Activated CD8-positive, alpha-beta T cell treated with anti-CD3 and anti-CD28 coated beads for 36 hours (primary cell): ENCODE measurements around the gene CRISP3. TPM values are rescaled to one million over a fixed set of nuclear protein-coding genes. Genes with fewer than 3 reads are reported as not detected.

Experiments
- ATAC-seq: fragments of 200-7000 bp; cut with Tn5 transposase; one replicate; pipeline ENCODE4 v1.10.0; 2021; ENCODE audit warnings: mild to moderate bottlenecking, moderate library complexity
- CTCF ChIA-PET: fragments of 350-600 bp; sonication (Branson Sonifier 250); formaldehyde crosslinking; loops from one replicate; lab custom pipeline; 2021; ENCODE audit warnings: antibody characterized with exemption; lab: Charles Lee
- POLR2A ChIA-PET: fragments of 350-600 bp; sonication (Branson Sonifier 250); formaldehyde crosslinking; loops from one replicate; lab custom pipeline; 2021; ENCODE audit warnings: antibody characterized with exemption; lab: Charles Lee
- DNase-seq: peaks from one replicate; pipeline ENCODE4 v3.0.0-alpha.2; 2020
- H3K27ac Mint-ChIP-seq: one replicate; pipeline ENCODE4 v1.8.0; 2021; ENCODE audit warnings: mild to moderate bottlenecking, mixed read lengths
- H3K27me3 Mint-ChIP-seq: one replicate; pipeline ENCODE4 v1.8.0; 2021; ENCODE audit warnings: mixed read lengths
- H3K36me3 Mint-ChIP-seq: one replicate; pipeline ENCODE4 v1.8.0; 2021; ENCODE audit warnings: low read depth, mixed read lengths
- H3K4me1 Mint-ChIP-seq: one replicate; pipeline ENCODE4 v1.8.0; 2021; ENCODE audit warnings: low read depth, mixed read lengths
- H3K4me3 Mint-ChIP-seq: one replicate; pipeline ENCODE4 v1.8.0; 2021; ENCODE audit warnings: mild to moderate bottlenecking, moderate library complexity, mixed read lengths
- H3K9me3 Mint-ChIP-seq: one replicate; pipeline ENCODE4 v1.8.0; 2021; ENCODE audit warnings: mixed read lengths
- intact Hi-C: fragments of 100-400 bp; cut with micrococcal nuclease; formaldehyde crosslinking; loops from one replicate; pipeline ENCODE4 v1.10.0; 2022
- total RNA-seq, 2 experiments: library from RNA; stranded (reverse); gene quantifications; one replicate each; pipeline ENCODE4 v1.2.3, GENCODE V29; 2021
- TF ChIP-seq, protein P1 (sequence below): fragments of 200-600 bp; IDR thresholded peaks from one replicate; pipeline ENCODE4 v1.8.0; 2022; ENCODE audit warnings: antibody characterized with exemption, mild to moderate bottlenecking

CRISP3 gene
- total RNA-seq, 2 experiments from 2014 or later = not detected

DNA sequence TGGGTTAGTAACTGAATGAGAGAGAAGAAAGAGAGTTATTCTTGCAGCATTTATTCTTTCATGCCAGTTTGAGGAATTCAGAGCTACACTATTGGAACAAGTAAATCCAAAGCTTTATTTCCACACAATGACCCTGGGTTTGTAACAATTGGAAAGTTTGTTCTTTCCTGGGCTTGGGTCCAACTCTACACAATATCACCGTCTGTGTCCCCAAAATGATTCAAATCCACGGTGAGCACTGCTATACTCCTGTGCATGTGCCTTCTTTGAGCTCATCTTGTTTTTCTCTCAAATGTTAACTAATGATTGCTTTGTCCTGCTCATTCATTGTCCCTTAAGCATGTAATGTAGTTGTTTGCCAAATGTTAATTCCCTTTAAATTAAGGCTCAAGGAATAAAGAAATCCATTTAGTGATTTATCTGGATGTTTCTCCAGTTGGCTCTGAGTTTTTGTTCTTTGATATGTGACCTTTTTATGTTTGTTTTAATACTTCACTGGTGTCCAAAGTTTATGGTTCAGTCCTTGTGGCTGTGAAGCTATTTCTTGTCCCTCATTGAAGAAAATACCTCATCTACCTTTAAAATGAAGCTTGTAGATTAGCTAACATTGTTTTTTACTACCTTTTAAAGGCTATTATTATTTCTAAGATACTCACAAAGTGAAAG is 20.5 kb upstream of the CRISP3 start:
- ChIA-PET CTCF (no interaction called here), POLR2A (no interaction called here)
- Mint-ChIP-seq H3K36me3 (no peaks in the 10 kb centered on the region), H3K27ac (no peak overlapping the region), H3K4me3 (no peak overlapping the region), H3K4me1 (no peaks in the 10 kb centered on the region), H3K27me3 (no peaks in the 10 kb centered on the region), H3K9me3 (peaks cover 5% of the 10 kb centered on the region)
- DNase-seq (no peak), ATAC-seq (no peak)
- intact Hi-C loops = no loop called here
- TF ChIP-seq, protein P1, sequence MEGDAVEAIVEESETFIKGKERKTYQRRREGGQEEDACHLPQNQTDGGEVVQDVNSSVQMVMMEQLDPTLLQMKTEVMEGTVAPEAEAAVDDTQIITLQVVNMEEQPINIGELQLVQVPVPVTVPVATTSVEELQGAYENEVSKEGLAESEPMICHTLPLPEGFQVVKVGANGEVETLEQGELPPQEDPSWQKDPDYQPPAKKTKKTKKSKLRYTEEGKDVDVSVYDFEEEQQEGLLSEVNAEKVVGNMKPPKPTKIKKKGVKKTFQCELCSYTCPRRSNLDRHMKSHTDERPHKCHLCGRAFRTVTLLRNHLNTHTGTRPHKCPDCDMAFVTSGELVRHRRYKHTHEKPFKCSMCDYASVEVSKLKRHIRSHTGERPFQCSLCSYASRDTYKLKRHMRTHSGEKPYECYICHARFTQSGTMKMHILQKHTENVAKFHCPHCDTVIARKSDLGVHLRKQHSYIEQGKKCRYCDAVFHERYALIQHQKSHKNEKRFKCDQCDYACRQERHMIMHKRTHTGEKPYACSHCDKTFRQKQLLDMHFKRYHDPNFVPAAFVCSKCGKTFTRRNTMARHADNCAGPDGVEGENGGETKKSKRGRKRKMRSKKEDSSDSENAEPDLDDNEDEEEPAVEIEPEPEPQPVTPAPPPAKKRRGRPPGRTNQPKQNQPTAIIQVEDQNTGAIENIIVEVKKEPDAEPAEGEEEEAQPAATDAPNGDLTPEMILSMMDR = no peak

DNA sequence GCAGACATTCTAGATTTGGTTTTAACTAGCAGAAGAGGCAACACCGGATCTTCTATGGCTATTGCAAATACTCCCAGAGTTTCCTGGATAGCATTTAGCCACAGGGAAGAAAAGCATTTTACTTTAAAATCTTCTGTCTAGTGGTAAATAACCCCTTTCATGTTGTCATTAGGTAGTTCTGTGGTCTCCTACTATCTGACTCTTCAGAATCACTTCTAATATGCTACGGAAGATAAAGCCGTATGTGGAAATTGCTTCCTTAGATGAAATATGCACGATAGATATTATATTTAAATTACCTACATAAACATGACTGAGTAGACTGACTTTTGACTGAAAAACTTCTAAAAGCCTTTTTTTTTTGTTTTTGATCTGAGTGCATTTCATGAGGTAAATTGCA is 759 bp downstream of the CRISP3 start:
- Mint-ChIP-seq H3K4me1 (no peaks in the 10 kb centered on the region), H3K27ac (no peak overlapping the region), H3K4me3 (no peak overlapping the region), H3K27me3 (no peaks in the 10 kb centered on the region), H3K36me3 (no peaks in the 10 kb centered on the region), H3K9me3 (no peaks in the 10 kb centered on the region)
- ATAC-seq = no peak
- TF ChIP-seq, protein P1 = no peak
- no peak for DNase-seq
- intact Hi-C loops = no loop called here
- ChIA-PET CTCF (no interaction called here), POLR2A (no interaction called here)

DNA sequence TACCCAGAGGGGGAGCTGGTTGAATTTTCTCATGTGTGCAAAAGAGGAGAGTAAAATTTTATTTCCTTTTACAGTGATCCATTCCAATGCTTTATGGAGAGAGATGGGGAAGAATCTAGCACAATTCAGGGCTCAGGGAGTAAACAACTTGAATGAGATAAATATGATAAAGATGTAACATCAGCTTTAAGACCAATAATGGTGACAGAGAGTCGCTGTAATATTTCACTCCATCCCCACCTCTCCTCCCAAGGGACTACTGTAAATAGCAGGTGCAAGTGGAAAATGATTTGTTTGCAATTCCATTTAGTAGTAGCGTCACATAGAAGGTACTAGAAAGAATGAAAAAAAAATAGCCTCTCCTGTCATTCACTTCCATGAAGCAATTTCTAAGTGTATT is 4.8 kb downstream of the CRISP3 start:
- ChIA-PET CTCF (no interaction called here), POLR2A (no interaction called here)
- ATAC-seq = no peak
- H3K9me3 Mint-ChIP-seq = no peaks in the 10 kb centered on the region
- no peak overlapping the region for H3K27ac Mint-ChIP-seq
- H3K4me3 Mint-ChIP-seq = no peak overlapping the region
- no peaks in the 10 kb centered on the region for H3K27me3 Mint-ChIP-seq
- no peak for DNase-seq
- no peaks in the 10 kb centered on the region for H3K36me3 Mint-ChIP-seq
- TF ChIP-seq, protein P1 = no peak
- H3K4me1 Mint-ChIP-seq = no peaks in the 10 kb centered on the region
- intact Hi-C loops = no loop called here

DNA sequence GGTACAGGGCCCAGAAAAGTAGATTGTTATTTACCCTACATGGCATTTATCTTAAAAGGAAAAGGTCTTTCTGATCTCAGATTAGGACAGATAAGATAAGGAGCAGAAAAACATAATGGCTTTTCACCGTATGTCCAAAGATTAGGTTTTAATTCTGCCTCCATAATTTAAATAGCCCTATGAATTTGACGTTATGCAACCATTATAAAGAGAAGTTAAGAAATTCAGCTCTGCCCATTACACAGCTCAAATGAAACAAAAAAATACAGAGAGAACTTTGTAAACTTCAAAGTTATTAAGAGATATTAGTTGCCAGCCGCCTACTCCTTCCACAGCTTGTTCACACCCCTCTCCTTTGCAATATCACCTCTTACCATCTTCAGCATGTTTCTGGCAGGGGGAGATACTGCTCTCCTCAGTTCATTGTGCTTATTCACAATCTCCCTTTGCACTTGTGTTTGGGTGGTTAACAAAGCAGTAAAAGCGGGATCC is 8.1 kb downstream of the CRISP3 start:
- no peak overlapping the region for H3K4me3 Mint-ChIP-seq
- CTCF ChIA-PET = no interaction called here
- no peaks in the 10 kb centered on the region for H3K27me3 Mint-ChIP-seq
- POLR2A ChIA-PET = no interaction called here
- ATAC-seq (no peak), DNase-seq (no peak)
- TF ChIP-seq, protein P1 = no peak
- no peak overlapping the region for H3K27ac Mint-ChIP-seq
- H3K4me1 Mint-ChIP-seq = no peaks in the 10 kb centered on the region
- H3K36me3 Mint-ChIP-seq = no peaks in the 10 kb centered on the region
- no peaks in the 10 kb centered on the region for H3K9me3 Mint-ChIP-seq
- intact Hi-C loops = no loop called here

DNA sequence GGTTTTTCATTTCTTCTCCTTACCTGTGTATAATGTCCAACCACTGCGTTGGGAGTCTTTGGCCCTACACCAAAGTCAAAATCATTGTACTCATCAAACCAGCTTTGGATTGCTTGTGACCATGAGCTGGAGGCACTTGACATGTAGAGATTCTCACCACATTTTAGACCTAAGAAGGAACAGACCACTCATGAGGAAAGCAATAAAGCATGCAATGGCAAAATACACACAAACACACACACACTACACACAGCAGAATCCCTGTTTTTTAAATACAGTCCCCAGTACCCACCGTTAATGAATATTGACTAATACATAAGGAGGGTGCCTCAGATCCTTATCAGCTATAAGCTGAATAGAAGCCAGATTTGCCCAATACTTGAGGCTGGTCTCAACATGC is 10.5 kb downstream of the CRISP3 start:
- no peaks in the 10 kb centered on the region for H3K4me1 Mint-ChIP-seq
- DNase-seq (no peak), ATAC-seq (no peak)
- no peaks in the 10 kb centered on the region for H3K27me3 Mint-ChIP-seq
- no peak overlapping the region for H3K4me3 Mint-ChIP-seq
- H3K36me3 Mint-ChIP-seq = no peaks in the 10 kb centered on the region
- intact Hi-C loops = no loop called here
- no peaks in the 10 kb centered on the region for H3K9me3 Mint-ChIP-seq
- ChIA-PET POLR2A (no interaction called here), CTCF (no interaction called here)
- TF ChIP-seq, protein P1 = no peak
- no peak overlapping the region for H3K27ac Mint-ChIP-seq
